HUES64 (cell line): ENCODE measurements around the gene SGTA.

Experiments
- H3K27ac ChIP-seq: 2 replicates; pipeline ENCODE4 v1.7.0; 2013; ENCODE audit warnings: low read depth, low read length, inconsistent platforms
- H3K27me3 ChIP-seq: 2 replicates; pipeline ENCODE4 v1.6.1; 2013; ENCODE audit warnings: mild to moderate bottlenecking, low read length; ENCODE audit not compliant: insufficient read depth
- H3K36me3 ChIP-seq: 2 replicates; pipeline ENCODE4 v1.6.1; 2013; ENCODE audit warnings: mild to moderate bottlenecking, low read length; ENCODE audit not compliant: insufficient read depth
- H3K4me1 ChIP-seq: 2 replicates; pipeline ENCODE4 v1.6.1; 2013; ENCODE audit warnings: mild to moderate bottlenecking, low read length, moderate library complexity; ENCODE audit not compliant: insufficient read depth
- H3K4me3 ChIP-seq: 2 replicates; pipeline ENCODE4 v1.5.1; 2013; ENCODE audit warnings: mild to moderate bottlenecking, low read length, moderate library complexity
- H3K9ac ChIP-seq: 2 replicates; pipeline ENCODE4 v1.6.1; 2013; ENCODE audit warnings: mild to moderate bottlenecking, low read depth, low read length
- H3K9me3 ChIP-seq: 2 replicates; pipeline ENCODE4 v1.6.1; 2013; ENCODE audit warnings: low read depth, low read length; ENCODE audit not compliant: insufficient read depth
- WGBS: fragments of 150-250, 120-280 bp; methylation state at CpG from one replicate; pipeline ENCODE4 v1.1.7; 2013; ENCODE audit warnings: missing lambda C conversion rate; 5-methylcytosine and 5-hydroxymethylcytosine counted together

SGTA gene

GRCh38 chr19:2711875-2712205 is 71.2 kb downstream of the SGTA start:
- H3K27me3 ChIP-seq: no peaks in the 10 kb centered on the region
- WGBS: 78% methylated on average over 5 of the region's 5 CpGs
- H3K9me3 ChIP-seq: peaks cover 9% of the 10 kb centered on the region
- H3K36me3 ChIP-seq: no peaks in the 10 kb centered on the region
- no peak overlapping the region for H3K27ac ChIP-seq
- H3K4me3 ChIP-seq: no peak overlapping the region
- no peak overlapping the region for H3K9ac ChIP-seq
- no peaks in the 10 kb centered on the region for H3K4me1 ChIP-seq

- Histone ChIP-seq H3K4me3 (no peak overlapping the region), H3K4me1 (no peaks in the 10 kb centered on the region), H3K36me3 (no peaks in the 10 kb centered on the region), H3K9me3 (peaks cover 9% of the 10 kb centered on the region), H3K9ac (no peak overlapping the region), H3K27ac (no peak overlapping the region), H3K27me3 (no peaks in the 10 kb centered on the region)
- WGBS: 80% methylated on average over 17 of the region's 17 CpGs
These were observed 71.8 kb downstream of the SGTA start for GRCh38 chr19:2711172-2711874.

- Histone ChIP-seq H3K9me3 (no peaks in the 10 kb centered on the region), H3K36me3 (no peaks in the 10 kb centered on the region), H3K4me1 (no peaks in the 10 kb centered on the region), H3K4me3 (no peak overlapping the region), H3K27me3 (peaks cover 8% of the 10 kb centered on the region), H3K9ac (no peak overlapping the region), H3K27ac (no peak overlapping the region)
- 91% methylated on average over 5 of the region's 5 CpGs for WGBS
These were observed 76.8 kb downstream of the SGTA start for GRCh38 chr19:2706251-2706650.
